HPDE6-E6E7 (cell line): ENCODE measurements around the gene HOXB3.

Experiments used
- DNase-seq: peaks from one replicate; pipeline ENCODE4 v3.0.0; 2011; ENCODE audit warnings: missing footprints; ENCODE audit errors: extremely low spot score

HOXB3 gene

GRCh38 chr17:48589831-48590606 is at the start of gene HOXB3:
Gene HOXB3 (minus strand): TSS chr17:48590241. CDS start chr17:48552474, 37,767 bp downstream.
- no peak for DNase-seq

- no peak for DNase-seq
Observed at GRCh38 chr17:48639136-48639535, 49.1 kb upstream of the HOXB3 start.

GRCh38 chr17:48637323-48638260 is 47.6 kb upstream of the HOXB3 start:
- DNase-seq, result no peak

GRCh38 chr17:48636177-48637018 is 46.4 kb upstream of the HOXB3 start:
- no peak for DNase-seq

GRCh38 chr17:48634493-48635208 is 44.6 kb upstream of the HOXB3 start:
- no peak for DNase-seq

GRCh38 chr17:48633266-48633677 is 43.2 kb upstream of the HOXB3 start:
- DNase-seq, result no peak

- DNase-seq, result no peak
Observed at GRCh38 chr17:48632579-48633265, 42.7 kb upstream of the HOXB3 start.

GRCh38 chr17:48631693-48632578 is 41.9 kb upstream of the HOXB3 start:
- no peak for DNase-seq

GRCh38 chr17:48630925-48631692 is 41.1 kb upstream of the HOXB3 start:
- DNase-seq, result no peak

GRCh38 chr17:48630009-48630924 is 40.2 kb upstream of the HOXB3 start:
- no peak for DNase-seq

- DNase-seq, result no peak
Observed at GRCh38 chr17:48629411-48629759, 39.3 kb upstream of the HOXB3 start.

- no peak for DNase-seq
Observed at GRCh38 chr17:48628649-48629410, 38.8 kb upstream of the HOXB3 start.

- DNase-seq, result no peak
Observed at GRCh38 chr17:48627623-48628521, 37.8 kb upstream of the HOXB3 start.

- no peak for DNase-seq
Observed at GRCh38 chr17:48627118-48627597, 37.1 kb upstream of the HOXB3 start.

- no peak for DNase-seq
Observed at GRCh38 chr17:48626245-48627117, 36.4 kb upstream of the HOXB3 start, which contains the start of gene HOXB9. Gene HOXB9 (minus strand): TSS chr17:48626358. CDS start chr17:48626269, 89 bp downstream.
